ENCODE results near the gene ATP4B.
A peak's percentile ranks its signal among the peaks of the same experiment; 100 is the strongest.

Gene ATP4B

GRCh38 chr13:113656831-113657671 is 947 bp downstream of the ATP4B start:
- DNase-seq (ENCODE audit: low read depth) = no peak

DNA sequence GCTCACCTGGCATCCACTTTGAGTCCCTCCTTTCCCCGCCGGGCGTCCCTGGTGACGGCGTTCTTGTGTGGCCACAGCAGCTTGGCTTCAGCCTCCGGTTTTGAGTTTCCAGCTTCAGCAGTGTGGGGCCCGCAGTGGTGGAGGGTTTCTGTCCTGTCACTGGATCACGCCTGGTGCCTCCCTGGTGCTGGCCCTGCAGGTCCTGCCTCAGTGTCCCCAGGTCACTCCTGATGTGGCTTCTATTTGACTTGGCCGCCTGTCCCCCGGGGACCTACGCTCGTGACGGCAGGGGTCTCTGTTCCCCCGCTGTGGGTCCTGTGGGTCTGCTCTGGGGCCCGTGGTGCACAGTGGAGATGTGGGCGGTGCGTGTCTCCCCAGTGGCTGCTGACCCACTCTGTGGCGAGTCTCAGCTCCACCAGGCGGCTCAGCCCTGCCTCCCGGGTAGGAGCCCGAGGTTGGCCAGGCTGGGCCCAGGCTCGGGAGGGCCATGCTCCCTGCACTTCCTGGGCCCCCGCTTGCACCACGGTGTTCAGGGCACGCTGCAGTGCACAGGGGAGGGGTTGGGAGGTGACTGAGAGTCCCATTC is 1.9 kb downstream of the ATP4B start:
- no peak for DNase-seq (ENCODE audit: low read depth)

DNA sequence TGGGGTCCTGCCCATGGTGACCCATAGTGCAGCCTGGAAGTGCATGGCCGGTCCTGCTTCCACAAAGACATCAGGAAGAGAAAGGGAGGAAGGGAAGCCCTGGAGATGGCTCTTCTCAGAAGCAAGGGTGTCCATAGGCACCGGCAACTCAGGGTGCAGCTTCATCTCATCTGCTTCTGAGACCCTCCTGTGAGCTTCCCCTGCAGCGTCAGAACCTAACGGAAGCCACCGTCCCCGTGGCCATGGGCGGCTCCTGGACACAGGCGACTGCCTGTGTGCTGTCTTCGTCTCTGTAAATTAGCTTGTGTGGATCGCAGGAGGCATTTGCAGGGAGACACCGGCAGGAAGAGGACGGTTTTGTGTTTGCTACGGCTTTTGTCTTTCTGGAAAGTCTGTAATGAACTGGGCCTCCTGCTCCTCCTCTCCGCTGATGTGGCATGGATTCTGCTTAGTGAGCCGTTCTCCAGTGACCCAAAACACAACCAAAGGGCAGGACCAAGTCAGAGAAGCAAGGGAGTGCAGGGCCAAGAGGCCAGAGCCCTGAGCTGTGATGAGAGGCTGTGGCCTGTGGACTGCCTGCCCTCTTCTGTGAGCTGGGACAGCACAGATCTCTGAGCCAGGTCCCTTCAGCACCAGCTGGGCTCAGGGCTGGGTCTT is 2.5 kb downstream of the ATP4B start:
- DNase-seq (ENCODE audit: low read depth) = no peak

- DNase-seq (ENCODE audit: low read depth) = no peak
Measured at GRCh38 chr13:113654591-113655345, 3.2 kb downstream of the ATP4B start.

GRCh38 chr13:113654175-113654560 is 3.8 kb downstream of the ATP4B start:
- DNase-seq (ENCODE audit: low read depth) = no peak

DNA sequence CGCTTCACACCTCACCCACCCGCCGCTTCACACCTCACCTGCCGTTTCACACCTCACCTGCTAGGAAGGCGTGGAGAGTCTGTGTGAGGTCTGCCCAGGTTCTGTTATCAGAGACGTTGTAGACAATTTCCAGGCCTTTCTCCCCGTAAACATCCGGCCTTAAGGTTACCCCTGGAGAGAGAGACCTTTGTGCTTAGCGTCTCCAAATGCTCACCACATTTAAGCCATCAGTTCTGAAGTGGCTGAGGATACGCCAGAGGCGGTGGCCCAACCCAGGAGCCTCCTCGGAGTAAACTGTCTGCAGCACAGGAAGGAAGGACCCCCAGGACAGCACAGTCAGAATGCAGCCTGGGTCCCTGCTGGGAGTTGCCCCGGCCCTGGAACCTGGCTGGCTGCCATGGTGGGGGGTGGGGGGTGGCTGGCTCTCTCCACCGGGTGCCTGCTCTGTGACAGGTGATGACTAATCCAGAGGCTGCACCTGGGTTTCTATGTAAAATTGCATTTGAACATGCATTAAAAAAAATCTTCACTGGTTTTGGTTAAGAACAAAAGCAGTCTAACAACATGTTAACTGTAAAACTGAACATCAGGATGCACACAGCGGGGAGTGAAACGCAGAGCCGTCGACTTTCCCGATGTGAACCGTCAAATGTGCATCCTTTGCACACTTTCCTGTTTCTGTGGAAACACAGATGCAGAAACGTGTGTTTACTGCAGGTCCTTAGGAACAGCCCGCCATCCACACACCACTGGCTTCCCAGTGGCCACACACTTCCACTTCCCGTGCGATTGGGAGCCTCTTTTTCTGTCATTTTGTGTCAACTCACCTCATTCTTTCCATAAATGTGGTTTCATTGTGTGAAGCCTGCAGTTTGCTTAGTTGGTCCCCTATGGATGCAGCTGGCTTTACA is 4.5 kb downstream of the ATP4B start:
- DNase-seq (ENCODE audit: low read depth) = no peak

GRCh38 chr13:113652404-113653263 is 5.4 kb downstream of the ATP4B start:
- DNase-seq (ENCODE audit: low read depth) = no peak

GRCh38 chr13:113651511-113652403 is 6.2 kb downstream of the ATP4B start:
- DNase-seq (ENCODE audit: low read depth) = no peak

DNA sequence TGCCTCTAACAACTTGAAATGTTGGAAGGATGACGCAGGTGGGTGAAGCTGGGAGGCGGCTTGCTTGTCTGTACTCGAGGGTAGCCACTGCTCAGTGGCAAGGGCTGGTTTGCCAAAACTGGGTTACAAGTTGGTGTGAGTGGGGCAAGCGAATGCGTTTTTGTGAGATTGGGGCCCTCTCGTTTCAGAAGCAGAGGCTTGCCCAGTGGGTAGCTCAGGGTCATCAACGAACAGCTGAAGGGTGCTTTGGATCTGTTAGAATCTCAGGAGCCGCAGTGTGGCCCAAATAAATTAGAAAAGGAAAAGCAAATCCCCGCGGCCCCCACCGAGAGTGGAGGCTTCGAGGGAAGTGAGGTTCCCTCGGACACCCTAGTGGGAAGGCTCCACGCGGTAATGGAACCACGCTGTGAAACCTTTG is 7.3 kb downstream of the ATP4B start:
- no peak for DNase-seq (ENCODE audit: low read depth)

DNA sequence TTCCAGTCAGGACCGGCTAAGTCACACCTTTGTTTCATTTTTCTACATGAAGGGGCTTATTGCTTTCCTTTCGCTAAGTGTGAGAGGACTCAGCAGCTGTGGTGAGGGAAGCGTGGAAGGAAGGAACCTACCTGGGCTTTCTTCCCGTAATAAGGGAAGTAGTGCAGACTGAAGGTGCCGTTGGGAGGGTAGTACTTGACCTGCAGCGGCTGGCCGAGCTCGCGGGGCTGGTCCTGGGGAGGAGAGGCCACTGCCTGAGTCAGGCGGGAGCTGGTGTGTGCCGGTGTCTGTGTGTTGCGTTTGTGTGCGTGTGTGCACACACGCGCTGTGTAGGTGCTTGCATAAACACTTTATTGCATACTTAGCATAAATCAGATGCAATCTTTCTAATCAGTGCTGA is 7.7 kb downstream of the ATP4B start:
- no peak for DNase-seq (ENCODE audit: low read depth)

GRCh38 chr13:113649212-113649611 is 8.8 kb downstream of the ATP4B start:
- DNase-seq (ENCODE audit: low read depth) = no peak

GRCh38 chr13:113648216-113648610 is 9.8 kb downstream of the ATP4B start:
- DNase-seq (ENCODE audit: low read depth) = no peak

DNA sequence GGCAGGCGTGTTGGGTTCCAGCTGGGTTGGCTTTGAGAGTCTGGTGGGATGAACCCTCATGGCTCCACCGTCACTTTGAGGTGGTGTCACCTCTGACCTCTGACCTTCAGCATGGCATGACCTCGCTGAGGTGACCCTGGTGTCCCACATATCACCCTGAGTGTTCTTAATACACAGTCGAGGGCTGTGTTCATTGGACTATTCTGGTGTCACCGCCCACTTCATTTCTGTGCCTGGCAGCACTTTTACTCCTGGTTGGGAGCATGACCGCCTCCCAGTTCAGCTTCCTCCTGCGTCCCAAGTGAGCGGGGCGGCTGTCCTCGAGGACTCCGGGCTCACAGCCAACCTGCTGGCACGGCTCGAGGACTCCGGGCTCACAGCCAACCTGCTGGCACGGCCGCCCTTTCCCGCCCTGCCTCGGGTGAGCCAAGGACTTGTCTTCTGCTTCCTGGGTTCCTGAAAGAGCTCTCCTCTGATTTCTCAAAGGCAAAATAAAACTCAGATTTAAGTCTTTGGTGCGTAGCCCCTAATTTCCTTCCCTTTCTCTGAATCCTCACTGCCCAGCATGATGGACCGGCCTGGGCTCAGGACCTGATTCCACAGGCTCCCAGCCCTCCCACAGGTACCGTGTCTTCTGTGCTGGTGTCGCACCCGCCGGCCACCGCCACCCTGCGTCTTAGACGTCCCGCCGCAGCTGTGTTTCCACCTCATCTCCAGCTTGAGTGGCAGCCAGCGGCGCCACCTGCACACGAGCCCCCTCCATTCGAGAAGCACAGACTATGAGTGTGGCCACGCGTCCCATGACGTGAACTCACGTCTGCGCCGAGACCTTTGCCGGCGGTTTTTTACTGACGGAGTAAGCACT is 10.4 kb downstream of the ATP4B start:
- DNase-seq (ENCODE audit: low read depth) = peak; percentile 78

GRCh38 chr13:113646921-113647340 is 11.1 kb downstream of the ATP4B start:
- no peak for DNase-seq (ENCODE audit: low read depth)

DNA sequence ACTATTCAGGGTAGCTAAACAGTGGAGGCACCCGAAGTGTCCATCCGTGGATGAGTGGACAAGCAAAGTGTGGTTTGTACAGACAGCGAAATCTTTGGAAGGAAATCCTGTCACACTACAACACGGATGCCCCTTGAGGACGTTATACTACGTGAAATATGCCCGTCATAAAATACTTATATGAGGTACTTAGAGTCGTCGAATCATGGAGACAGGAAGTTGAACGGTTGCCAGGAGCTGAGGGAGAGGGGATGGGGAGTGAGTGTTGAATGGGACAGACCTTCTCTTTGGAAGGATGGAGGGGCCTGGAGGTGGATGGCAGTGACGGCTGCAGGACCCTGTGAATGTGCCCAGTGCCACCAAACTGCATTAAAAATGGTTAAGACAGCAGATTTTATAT is 11.6 kb downstream of the ATP4B start:
- DNase-seq (ENCODE audit: low read depth) = no peak

DNA sequence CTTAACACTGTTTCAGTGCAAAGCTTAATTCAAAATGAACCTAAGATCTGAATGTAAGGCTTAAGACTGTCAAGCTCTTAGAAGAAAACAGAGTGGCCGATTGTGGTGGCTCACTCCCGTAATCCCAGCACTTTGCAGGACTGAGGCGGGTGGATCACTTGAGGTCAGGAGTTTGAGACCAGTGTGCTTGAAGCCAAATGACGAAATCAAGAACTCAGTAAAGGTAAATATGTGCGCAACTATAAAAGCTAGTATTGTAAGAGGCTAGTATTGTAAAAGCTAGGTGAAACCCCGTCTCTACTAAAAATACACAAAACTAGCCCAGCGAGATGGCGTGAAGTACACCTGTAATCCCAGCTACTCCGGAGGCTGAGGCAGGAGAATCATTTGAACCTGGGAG is 12.7 kb downstream of the ATP4B start:
- DNase-seq (ENCODE audit: low read depth) = no peak

DNA sequence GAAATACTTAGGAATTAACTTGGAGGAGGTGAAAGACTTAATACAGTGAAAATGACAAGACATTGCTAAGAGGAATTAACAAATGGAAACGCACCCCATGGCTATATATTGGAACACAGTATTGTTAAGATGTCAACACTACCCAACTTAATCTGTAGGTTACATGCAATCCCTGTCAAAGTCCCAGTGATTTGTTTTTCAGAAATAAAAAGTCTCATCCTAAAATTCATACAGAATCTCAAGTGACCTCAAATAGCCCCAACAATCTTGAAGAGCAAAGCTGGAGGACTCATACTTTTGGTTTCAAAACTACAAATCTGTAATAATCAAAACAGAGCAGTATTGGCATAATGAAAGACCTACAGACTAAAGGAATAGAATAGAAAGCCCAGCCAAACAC is 13.2 kb downstream of the ATP4B start:
- no peak for DNase-seq (ENCODE audit: low read depth)

DNA sequence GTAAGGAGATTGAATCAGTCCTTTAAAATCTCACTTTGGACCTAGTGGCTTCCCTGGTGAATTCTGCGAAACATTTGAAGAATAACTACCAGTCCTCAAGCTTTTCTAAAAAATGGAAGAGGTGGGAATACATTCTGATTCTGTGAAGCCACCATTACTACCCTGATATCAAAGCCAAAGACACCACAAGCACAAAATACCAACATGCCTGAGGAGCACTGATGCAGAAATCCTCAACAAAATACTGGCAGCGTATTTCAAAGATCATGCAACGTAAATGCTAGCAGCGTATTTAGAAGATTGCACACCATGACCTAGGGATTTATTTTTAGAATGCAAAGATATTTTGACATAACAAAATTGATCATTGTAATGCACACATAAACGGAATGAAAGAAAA is 14.4 kb downstream of the ATP4B start:
- DNase-seq (ENCODE audit: low read depth) = peak; percentile 39

Data from fibroblast of gingiva (primary cell).